K562 (cell line): ENCODE measurements around the gene KCTD6. TPM values are rescaled to one million over a fixed set of nuclear protein-coding genes. Genes with fewer than 3 reads are reported as not detected.

Experiments used
- ATAC-seq: fragments of 200-7000 bp; cut with Tn5 transposase; 3 replicates; pipeline ENCODE4 v1.9.1; 2020; ENCODE audit warnings: moderate library complexity
- BruUV-seq: library from RNA; stranded (reverse); fragments of 400-500 nt; replicated peaks from 2 replicates; lab custom pipeline; 2021; lab: Mats Ljungman, UMichigan
- CTCF ChIA-PET: fragments of 300-600 bp; formaldehyde crosslinking; extraction: SDS; loops from one replicate; lab custom pipeline; 2021; ENCODE audit warnings: low intra/inter-chr PET ratio; lab: Yijun Ruan, JAX
- POLR2A ChIA-PET: fragments of 300-600, 350-650 bp; sonication (Branson Sonifier 250); formaldehyde crosslinking; extraction: SDS; loops from one replicate; lab custom pipeline; 2021; ENCODE audit warnings: antibody characterized with exemption, inconsistent platforms; lab: Yijun Ruan, JAX
- DNase-seq, 4 experiments: peaks; one replicate each; pipeline versions ENCODE4 v3.0.0 to v3.0.0-alpha.2; 2011 to 2018; ENCODE audit warnings: low spot score in 3 of 4, mixed read lengths in 3 of 4; ENCODE audit errors: extremely low read depth in 1 of 4
- FAIRE-seq: peaks from 2 replicates; lab custom pipeline; 2011; peaks lifted over from hg19 to GRCh38; lab: Jason Lieb, UNC
- H2AFZ ChIP-seq: 2 replicates; pipeline ENCODE4 v1.6.0; 2011; ENCODE audit warnings: low read depth, low read length, control low read depth, inconsistent platforms
- H3K27ac ChIP-seq: fragments of 200-600 bp; 3 replicates; pipeline ENCODE4 v1.8.0; 2011; ENCODE audit warnings: low read depth, mild to moderate bottlenecking, control low read depth, inconsistent platforms, low read length, moderate library complexity, mixed read lengths; ENCODE audit errors: extremely low read depth
- H3K27me3 ChIP-seq, 2 experiments: fragments of 300-600 bp in 1 of 2; 2 replicates in 1 of 2; 3 replicates in 1 of 2; pipeline versions ENCODE4 v1.6.0 to v1.8.0; 2011; ENCODE audit warnings: inconsistent platforms in 2 of 2, low read length in 2 of 2, mild to moderate bottlenecking in 1 of 2, mixed read lengths in 1 of 2, moderate library complexity in 1 of 2; ENCODE audit not compliant: control insufficient read depth in 2 of 2, insufficient read depth in 2 of 2
- H3K36me3 ChIP-seq: fragments of 300-600 bp; 3 replicates; pipeline ENCODE4 v1.8.0; 2011; ENCODE audit warnings: mild to moderate bottlenecking, low read length, inconsistent platforms; ENCODE audit not compliant: control insufficient read depth, insufficient read depth
- H3K4me1 ChIP-seq, 2 experiments: fragments of 200-600 bp in 1 of 2; replicated peaks in 1 of 2; 2 replicates in 1 of 2; 3 replicates in 1 of 2; pipeline versions ENCODE4 v1.5.1 to v1.8.0; 2011; ENCODE audit warnings: inconsistent platforms in 2 of 2, low read length in 2 of 2, mild to moderate bottlenecking in 1 of 2, mixed read lengths in 1 of 2, moderate library complexity in 1 of 2; ENCODE audit not compliant: control insufficient read depth in 2 of 2, insufficient read depth in 2 of 2
- H3K4me2 ChIP-seq: 2 replicates; pipeline ENCODE4 v1.6.1; 2011; ENCODE audit warnings: low read length, control low read depth, inconsistent platforms, mixed read lengths; ENCODE audit not compliant: insufficient read depth
- H3K4me3 ChIP-seq: fragments of 200-600 bp; sonication (generic), shearing (Covaris generic); 2 replicates; pipeline ENCODE4 v1.5.1; 2016; ENCODE audit warnings: control low read depth, inconsistent platforms
- H3K79me2 ChIP-seq: fragments of 200-600 bp; 3 replicates; pipeline ENCODE4 v1.8.0; 2011; ENCODE audit warnings: low read length, inconsistent platforms; ENCODE audit not compliant: control insufficient read depth, insufficient read depth
- H3K9ac ChIP-seq, 2 experiments: 2 replicates each; pipeline versions ENCODE4 v1.6.0 to v1.6.1; 2011; ENCODE audit warnings: low read depth in 2 of 2, low read length in 2 of 2, control low read depth in 1 of 2, inconsistent platforms in 1 of 2, mild to moderate bottlenecking in 1 of 2, mixed read lengths in 1 of 2; ENCODE audit not compliant: insufficient read depth in 1 of 2
- H3K9me1 ChIP-seq: one replicate; pipeline ENCODE4 v1.6.0; 2011; ENCODE audit warnings: inconsistent platforms, mild to moderate bottlenecking, low read length, moderate library complexity; ENCODE audit not compliant: control insufficient read depth, insufficient read depth
- H3K9me3 ChIP-seq: replicated peaks from 2 replicates; pipeline ENCODE4 v1.5.1; 2011; ENCODE audit warnings: low read depth, low read length, inconsistent platforms; ENCODE audit not compliant: control insufficient read depth, insufficient read depth
- H4K20me1 ChIP-seq: replicated peaks from 2 replicates; pipeline ENCODE4 v1.6.1; 2011; ENCODE audit warnings: low read length, inconsistent platforms, mixed read lengths; ENCODE audit not compliant: control insufficient read depth, insufficient read depth
- CTBP1 ChIP-seq: fragments of 450-650 bp; IDR thresholded peaks from 2 replicates; pipeline ENCODE4 v1.6.1; 2016; ENCODE audit warnings: borderline replicate concordance
- KDM4B ChIP-seq, 2 experiments: fragments of 450-650 bp in 1 of 2; sonication (generic) in 1 of 2; IDR thresholded peaks; 2 replicates each; pipeline ENCODE4 v1.6.1; 2016 to 2017; ENCODE audit warnings: borderline replicate concordance in 2 of 2, antibody characterized with exemption in 1 of 2, low read depth in 1 of 2, mild to moderate bottlenecking in 1 of 2
- POLR3A ChIP-seq: IDR thresholded peaks from 2 replicates; pipeline ENCODE4 v1.6.1; 2011; ENCODE audit warnings: borderline replicate concordance, mild to moderate bottlenecking, moderate library complexity; ENCODE audit not compliant: insufficient read length, insufficient read depth; ENCODE audit errors: extremely low read depth
- SOX6 ChIP-seq: fragments of 450-650 bp; IDR thresholded peaks from 2 replicates; pipeline ENCODE4 v1.6.1; 2014; ENCODE audit warnings: mild to moderate bottlenecking
- TAF15 ChIP-seq: fragments of 200-400 bp; formaldehyde crosslinking; IDR thresholded peaks from 2 replicates; pipeline ENCODE4 v1.6.1; 2017; ENCODE audit warnings: mild to moderate bottlenecking, low read depth, low read length, moderate library complexity
- TGIF2 ChIP-seq: sonication (generic); formaldehyde crosslinking; IDR thresholded peaks from 2 replicates; pipeline ENCODE4 v1.8.1; 2022; ENCODE audit warnings: mild to moderate bottlenecking, missing genetic modification reagents, moderate library complexity
- WGBS: fragments of 100-300 bp; shearing (Covaris generic); methylation state at CpG from one replicate; pipeline ENCODE4 v1.1.6; 2016; ENCODE audit warnings: low coverage, mixed read lengths; ENCODE audit not compliant: insufficient coverage; ENCODE audit errors: missing lambda C conversion rate; 5-methylcytosine and 5-hydroxymethylcytosine counted together
- in situ Hi-C: fragments of 300-500 bp; cut with MboI; formaldehyde crosslinking; loops from 4 replicates; pipeline ENCODE4 v1.15.0; 2018; ENCODE audit warnings: inconsistent platforms, mixed read lengths
- intact Hi-C: fragments of 100-400 bp; cut with micrococcal nuclease; formaldehyde crosslinking; loops from 2 replicates; pipeline ENCODE4 v1.14.2; 2022
- polyA plus RNA-seq, 8 experiments: library from polyadenylated mRNA; depleted of rRNA in 4 of 8; stranded (reverse) in 5 of 8; unstranded in 3 of 8; fragments of >200 nt; fragmentation: Nextera tagmentation in 2 of 8; fragmentation: Illumina TruSeq in 1 of 8; extraction: Ambion mirVana in 2 of 8; extraction: Trizol in 1 of 8; gene quantifications; 2 replicates each; pipeline versions ENCODE4 v1.2.1 to v1.2.3, GENCODE V29; 2011 to 2014; ENCODE audit warnings: inconsistent platforms in 1 of 8, missing spikeins in 1 of 8
- total RNA-seq, 7 experiments: library from RNA; depleted of rRNA in 6 of 7; stranded (reverse); fragments of >200 nt in 6 of 7; fragmentation: Illumina TruSeq in 2 of 7; extraction: Trizol in 2 of 7; gene quantifications; 2 replicates each; pipeline versions ENCODE4 v1.2.1 to v1.2.3, GENCODE V29; 2011 to 2021; ENCODE audit warnings: low replicate concordance in 1 of 7
- TF ChIP-seq, protein P1 (sequence below): fragments of 450-650 bp; IDR thresholded peaks from 2 replicates; pipeline ENCODE4 v1.7.1; 2018; ENCODE audit warnings: mild to moderate bottlenecking, low read depth; ENCODE audit not compliant: partially characterized antibody

KCTD6 gene
- total and polyA plus RNA-seq, 9 of the 15 experiments (the other 6 are each of a cell fraction or from before 2014, with no cell fraction given): 2.1 to 5.9 (median 4.5) TPM

GRCh38 chr3:58484045-58484721 lies 7.7 kb upstream of the KCTD6 start:
- FAIRE-seq: no peak
- peaks cover 11% of the 10 kb centered on the region in 2 experiments; a peak in 4 of 5 replicates for H3K4me1 ChIP-seq
- no peaks in the 10 kb centered on the region for H4K20me1 ChIP-seq
- no peak overlapping the region for H3K9ac ChIP-seq
- BruUV-seq: no TSS peak
- DNase-seq: no peak
- ChIA-PET POLR2A (interaction anchor here (1.0 kb wide), 1 partner anchor 13 kb away, joined by 3 read pairs; no protein-coding TSS in a partner anchor), CTCF (no interaction called here)
- intact Hi-C loops (no loop called here), in situ Hi-C loops (no loop called here)
- 0 out of 2 replicates have a peak overlapping the region, but pooled peaks have one; percentile 23 for H2AFZ ChIP-seq
- 13% methylated on average over 7 of the region's 7 CpGs for WGBS
- H3K9me3 ChIP-seq: no peaks in the 10 kb centered on the region
- H3K79me2 ChIP-seq: no peaks in the 10 kb centered on the region
- no peak overlapping the region for H3K4me3 ChIP-seq
- H3K27ac ChIP-seq: no peak overlapping the region
- no peaks in the 10 kb centered on the region for H3K36me3 ChIP-seq
- H3K27me3 ChIP-seq: no peaks in the 10 kb centered on the region
- no peak for TF ChIP-seq CTBP1
- TF ChIP-seq, protein P1, sequence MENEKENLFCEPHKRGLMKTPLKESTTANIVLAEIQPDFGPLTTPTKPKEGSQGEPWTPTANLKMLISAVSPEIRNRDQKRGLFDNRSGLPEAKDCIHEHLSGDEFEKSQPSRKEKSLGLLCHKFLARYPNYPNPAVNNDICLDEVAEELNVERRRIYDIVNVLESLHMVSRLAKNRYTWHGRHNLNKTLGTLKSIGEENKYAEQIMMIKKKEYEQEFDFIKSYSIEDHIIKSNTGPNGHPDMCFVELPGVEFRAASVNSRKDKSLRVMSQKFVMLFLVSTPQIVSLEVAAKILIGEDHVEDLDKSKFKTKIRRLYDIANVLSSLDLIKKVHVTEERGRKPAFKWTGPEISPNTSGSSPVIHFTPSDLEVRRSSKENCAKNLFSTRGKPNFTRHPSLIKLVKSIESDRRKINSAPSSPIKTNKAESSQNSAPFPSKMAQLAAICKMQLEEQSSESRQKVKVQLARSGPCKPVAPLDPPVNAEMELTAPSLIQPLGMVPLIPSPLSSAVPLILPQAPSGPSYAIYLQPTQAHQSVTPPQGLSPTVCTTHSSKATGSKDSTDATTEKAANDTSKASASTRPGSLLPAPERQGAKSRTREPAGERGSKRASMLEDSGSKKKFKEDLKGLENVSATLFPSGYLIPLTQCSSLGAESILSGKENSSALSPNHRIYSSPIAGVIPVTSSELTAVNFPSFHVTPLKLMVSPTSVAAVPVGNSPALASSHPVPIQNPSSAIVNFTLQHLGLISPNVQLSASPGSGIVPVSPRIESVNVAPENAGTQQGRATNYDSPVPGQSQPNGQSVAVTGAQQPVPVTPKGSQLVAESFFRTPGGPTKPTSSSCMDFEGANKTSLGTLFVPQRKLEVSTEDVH: no peak
- no peak for TF ChIP-seq KDM4B (IDR thresholded peaks at IDR 0.05; ENCODE audit: borderline replicate concordance in 2 of 2, low read depth in 1 of 2)
- TF ChIP-seq TAF15: no peak
- no peak for TF ChIP-seq SOX6
- no peak for TF ChIP-seq TGIF2
- TF ChIP-seq POLR3A: no peak
- H3K9me1 ChIP-seq: no peaks in the 10 kb centered on the region
- H3K4me2 ChIP-seq: no peak overlapping the region
- ATAC-seq: no peak
